Activated CD8-positive, alpha-beta T cell treated with anti-CD3 and anti-CD28 coated beads for 36 hours (primary cell): ENCODE data around the gene GLOD4. TPM values are rescaled to one million over a fixed set of nuclear protein-coding genes. Genes with fewer than 3 reads are reported as not detected.
"Not testable (repeated sequence)": the region's sequence is repeated elsewhere in the genome, so short reads cannot be mapped to it uniquely, and the experiment has no call there.

Experiments used
- ATAC-seq: fragments of 200-7000 bp; cut with Tn5 transposase; one replicate; pipeline ENCODE4 v1.10.0; 2021; ENCODE audit warnings: mild to moderate bottlenecking, moderate library complexity
- CTCF ChIA-PET: fragments of 350-600 bp; sonication (Branson Sonifier 250); formaldehyde crosslinking; loops from one replicate; lab custom pipeline; 2021; ENCODE audit warnings: antibody characterized with exemption; lab: Charles Lee
- POLR2A ChIA-PET: fragments of 350-600 bp; sonication (Branson Sonifier 250); formaldehyde crosslinking; loops from one replicate; lab custom pipeline; 2021; ENCODE audit warnings: antibody characterized with exemption; lab: Charles Lee
- DNase-seq: peaks from one replicate; pipeline ENCODE4 v3.0.0-alpha.2; 2020
- H3K27ac Mint-ChIP-seq: one replicate; pipeline ENCODE4 v1.8.0; 2021; ENCODE audit warnings: mild to moderate bottlenecking, mixed read lengths
- H3K27me3 Mint-ChIP-seq: one replicate; pipeline ENCODE4 v1.8.0; 2021; ENCODE audit warnings: mixed read lengths
- H3K36me3 Mint-ChIP-seq: one replicate; pipeline ENCODE4 v1.8.0; 2021; ENCODE audit warnings: low read depth, mixed read lengths
- H3K4me1 Mint-ChIP-seq: one replicate; pipeline ENCODE4 v1.8.0; 2021; ENCODE audit warnings: low read depth, mixed read lengths
- H3K4me3 Mint-ChIP-seq: one replicate; pipeline ENCODE4 v1.8.0; 2021; ENCODE audit warnings: mild to moderate bottlenecking, moderate library complexity, mixed read lengths
- H3K9me3 Mint-ChIP-seq: one replicate; pipeline ENCODE4 v1.8.0; 2021; ENCODE audit warnings: mixed read lengths
- CTCF ChIP-seq: fragments of 200-600 bp; IDR thresholded peaks from one replicate; pipeline ENCODE4 v1.8.0; 2022; ENCODE audit warnings: antibody characterized with exemption, mild to moderate bottlenecking
- intact Hi-C: fragments of 100-400 bp; cut with micrococcal nuclease; formaldehyde crosslinking; loops from one replicate; pipeline ENCODE4 v1.10.0; 2022
- total RNA-seq, 2 experiments: library from RNA; stranded (reverse); gene quantifications; one replicate each; pipeline ENCODE4 v1.2.3, GENCODE V29; 2021

The GLOD4 gene
- total RNA-seq, 2 experiments from 2014 or later: 47.3 to 55.2 TPM

GRCh38 chr17:760371-760770, 21.7 kb downstream of the GLOD4 start:
- Mint-ChIP-seq H3K4me1 (no peaks in the 10 kb centered on the region), H3K4me3 (no peak overlapping the region), H3K36me3 (peaks cover 30% of the 10 kb centered on the region), H3K9me3 (no peaks in the 10 kb centered on the region), H3K27me3 (no peaks in the 10 kb centered on the region), H3K27ac (no peak overlapping the region)
- CTCF ChIA-PET: interaction anchor here (1.6 kb wide), 1 partner anchor 220 kb away, joined by 3 read pairs; no protein-coding TSS in a partner anchor
- no peak for ATAC-seq
- POLR2A ChIA-PET: interaction anchor here (1.0 kb wide), 1 partner anchor 236 kb away, joined by 3 read pairs; the partner anchor contains the start of gene TIMM22
- no peak for DNase-seq
- intact Hi-C loops: no loop called here
- TF ChIP-seq CTCF: no peak

GRCh38 chr17:759964-760363, 22.1 kb downstream of the GLOD4 start:
- no peaks in the 10 kb centered on the region for H3K27me3 Mint-ChIP-seq
- no peak overlapping the region for H3K4me3 Mint-ChIP-seq
- no peaks in the 10 kb centered on the region for H3K9me3 Mint-ChIP-seq
- CTCF ChIA-PET: interaction anchor here (1.1 to 1.6 kb wide), 2 partner anchors 9 to 221 kb away, joined by 3 read pairs; no protein-coding TSS in a partner anchor
- intact Hi-C loops: no loop called here
- H3K4me1 Mint-ChIP-seq: no peaks in the 10 kb centered on the region
- TF ChIP-seq CTCF: no peak
- POLR2A ChIA-PET: interaction anchor here (1.0 to 1.2 kb wide), 2 partner anchors 22 to 237 kb away, joined by 3 to 4 read pairs; partner anchors contain the start of genes GLOD4, MRM3 and TIMM22
- H3K36me3 Mint-ChIP-seq: peaks cover 27% of the 10 kb centered on the region
- no peak overlapping the region for H3K27ac Mint-ChIP-seq
- DNase-seq: no peak
- no peak for ATAC-seq

- H3K4me1 Mint-ChIP-seq, ATAC-seq, intact Hi-C loops, H3K4me3 Mint-ChIP-seq, DNase-seq, H3K27ac Mint-ChIP-seq, H3K27me3 Mint-ChIP-seq, POLR2A ChIA-PET, H3K9me3 Mint-ChIP-seq: not testable (repeated sequence)
- peaks cover 26% of the 10 kb centered on the region for H3K36me3 Mint-ChIP-seq
- CTCF ChIA-PET: interaction anchor here (1.5 kb wide), 2 partner anchors 26 to 243 kb away, joined by 3 read pairs; partner anchors contain the start of gene GLOD4
Measured at GRCh38 chr17:756010-756567, 26.0 kb downstream of the GLOD4 start.

GRCh38 chr17:755319-755961, 26.6 kb downstream of the GLOD4 start:
- ATAC-seq, DNase-seq, H3K4me3 Mint-ChIP-seq, H3K27ac Mint-ChIP-seq, H3K27me3 Mint-ChIP-seq, intact Hi-C loops, H3K9me3 Mint-ChIP-seq: not testable (repeated sequence)
- ChIA-PET CTCF (interaction anchor here (1.2 to 1.5 kb wide), 3 partner anchors 26 to 243 kb away, joined by 3 read pairs; partner anchors contain the start of gene GLOD4), POLR2A (interaction anchor here (1.3 kb wide), 1 partner anchor 27 kb away, joined by 6 read pairs; the partner anchor contains the start of genes GLOD4 and MRM3)
- H3K4me1 Mint-ChIP-seq: peaks cover 14% of the 10 kb centered on the region
- H3K36me3 Mint-ChIP-seq: peaks cover 31% of the 10 kb centered on the region

GRCh38 chr17:753418-753817, 28.7 kb downstream of the GLOD4 start:
- POLR2A ChIA-PET: interaction anchor here (1.1 to 5.0 kb wide), 9 partner anchors 8 to 243 kb away, joined by 3 to 34 read pairs (median 5); partner anchors contain the start of genes GLOD4, MRM3, TIMM22 and TLCD3A
- no peak for TF ChIP-seq CTCF

More at GRCh38 chr17:753418-753817, 28.7 kb downstream of the GLOD4 start:
- intact Hi-C loops: no loop called here
- Mint-ChIP-seq H3K4me3 (peak overlapping the region; percentile 60), H3K4me1 (peaks cover 29% of the 10 kb centered on the region), H3K27ac (peak overlapping the region; percentile 69), H3K36me3 (peaks cover 42% of the 10 kb centered on the region), H3K27me3 (no peaks in the 10 kb centered on the region), H3K9me3 (peaks cover 5% of the 10 kb centered on the region)
- CTCF ChIA-PET: interaction anchor here (1.1 to 2.0 kb wide), 4 partner anchors 13 to 341 kb away, joined by 4 to 9 read pairs (median 4); partner anchors contain the start of genes GLOD4 and MRM3
- DNase-seq: no peak
- ATAC-seq: no peak
